ENCODE data around the gene DOK4.

Gene DOK4

DNA sequence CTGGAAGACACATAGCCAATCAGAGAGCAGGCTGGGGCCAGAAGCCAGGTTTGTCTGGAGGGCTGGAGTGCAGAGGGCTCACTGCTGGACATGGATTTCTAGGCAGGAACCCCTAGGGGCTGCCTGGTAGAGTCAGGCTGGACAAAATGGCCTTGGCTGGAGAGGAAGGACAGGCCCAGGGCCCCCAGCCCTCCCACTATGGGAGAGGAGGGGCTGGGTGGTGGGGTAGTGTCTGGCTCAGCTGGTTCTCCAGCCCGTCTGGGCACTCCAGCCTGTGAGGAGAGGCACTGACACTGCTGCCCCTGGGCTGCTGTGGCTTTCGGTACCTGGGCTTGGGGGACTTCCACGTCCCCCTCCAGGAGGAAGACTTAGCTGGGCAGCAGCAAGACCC, 21.7 kb upstream of the DOK4 start:
- TF ChIP-seq CTCF (IDR thresholded peaks at IDR 0.05; ENCODE audit: insufficient read depth, low read depth, low read length, missing control alignments): no peak
- H3K4me3 ChIP-seq (ENCODE audit: low read depth, low read length): no peak overlapping the region
- DNase-seq (ENCODE audit: low read depth): no peak

- no peak for DNase-seq (ENCODE audit: low read depth)
- H3K4me3 ChIP-seq (ENCODE audit: low read depth, low read length): no peak overlapping the region
- no peak for TF ChIP-seq CTCF (IDR thresholded peaks at IDR 0.05; ENCODE audit: insufficient read depth, low read depth, low read length, missing control alignments)
Observed at GRCh38 chr16:57507136-57508034, 21.1 kb upstream of the DOK4 start.

DNA sequence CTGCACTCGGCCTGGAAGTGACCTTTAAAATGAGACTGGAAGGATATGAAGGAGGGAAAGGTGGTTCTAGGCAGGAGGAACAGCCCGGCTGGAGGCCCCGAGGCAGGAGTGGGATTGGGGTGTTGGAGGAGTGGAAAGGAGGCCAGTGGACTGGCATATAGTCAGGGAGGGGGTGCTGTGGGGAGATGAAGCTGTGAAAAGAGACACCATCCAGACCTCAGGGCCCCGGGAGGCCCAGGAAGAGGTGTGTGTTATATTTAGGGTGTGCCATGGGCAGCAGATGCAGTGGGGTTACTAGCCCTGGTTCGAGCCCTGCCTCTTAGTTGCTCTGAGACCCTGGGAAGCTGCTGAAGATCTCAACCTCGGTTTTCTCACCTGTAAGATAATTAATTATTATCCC, 18.9 kb upstream of the DOK4 start:
- no peak for DNase-seq (ENCODE audit: low read depth)

DNA sequence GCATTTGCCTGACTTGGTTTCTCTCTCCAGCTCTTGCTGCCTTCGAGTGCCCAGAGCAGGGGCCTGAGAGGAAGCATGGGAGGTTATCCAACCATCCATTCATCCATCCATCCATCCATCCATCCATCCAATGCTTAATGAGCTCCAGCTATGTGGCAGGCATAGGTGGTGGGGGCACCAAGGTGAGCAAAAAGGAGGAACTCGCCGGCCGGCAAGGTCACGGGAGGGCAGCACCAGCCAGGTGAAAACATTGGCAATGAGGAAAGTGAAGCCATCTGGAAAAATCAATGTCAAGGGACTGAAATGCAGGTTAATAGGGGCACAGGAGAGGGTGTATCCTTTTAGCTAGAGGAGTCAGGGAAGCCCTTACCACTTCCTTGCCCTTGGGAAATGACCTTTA, 18.2 kb upstream of the DOK4 start:
- no peak overlapping the region for H3K4me3 ChIP-seq (ENCODE audit: low read depth, low read length)
- no peak for DNase-seq (ENCODE audit: low read depth)
- no peak for TF ChIP-seq CTCF (IDR thresholded peaks at IDR 0.05; ENCODE audit: insufficient read depth, low read depth, low read length, missing control alignments)

More for the DNA sequence above, 18.9 kb upstream of the DOK4 start:
- no peak for TF ChIP-seq CTCF (IDR thresholded peaks at IDR 0.05; ENCODE audit: insufficient read depth, low read depth, low read length, missing control alignments)
- no peak overlapping the region for H3K4me3 ChIP-seq (ENCODE audit: low read depth, low read length)

GRCh38 chr16:57504001-57504400, 17.7 kb upstream of the DOK4 start:
- no peak for DNase-seq (ENCODE audit: low read depth)
- no peak for TF ChIP-seq CTCF (IDR thresholded peaks at IDR 0.05; ENCODE audit: insufficient read depth, low read depth, low read length, missing control alignments)

DNA sequence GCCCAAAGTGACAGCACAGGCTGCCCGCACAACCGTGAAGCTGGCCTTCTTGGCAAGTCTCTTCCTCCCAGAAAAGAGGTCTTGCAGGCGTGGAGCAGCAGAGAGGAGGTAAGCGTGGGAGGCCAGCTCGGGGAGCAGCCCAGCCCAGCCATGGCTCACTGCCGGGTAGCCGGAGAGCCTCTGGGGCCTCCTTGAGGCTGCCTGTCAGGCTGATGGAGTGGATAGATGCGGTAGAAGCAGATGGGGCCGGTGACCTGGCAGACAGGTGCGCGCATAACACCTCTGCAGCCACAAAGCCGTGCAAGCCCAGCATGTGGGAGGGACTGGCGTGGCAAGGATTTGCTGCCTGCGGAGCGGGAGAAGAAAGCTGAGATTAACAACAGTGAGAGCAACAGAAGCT, 17.1 kb upstream of the DOK4 start:
- no peak overlapping the region for H3K4me3 ChIP-seq (ENCODE audit: low read depth, low read length)
- no peak for DNase-seq (ENCODE audit: low read depth)
- no peak for TF ChIP-seq CTCF (IDR thresholded peaks at IDR 0.05; ENCODE audit: insufficient read depth, low read depth, low read length, missing control alignments)

More at GRCh38 chr16:57504001-57504400, 17.7 kb upstream of the DOK4 start:
- no peak overlapping the region for H3K4me3 ChIP-seq (ENCODE audit: low read depth, low read length)

Measured in GM12865 (cell line).